ENCODE data around the gene EVX1.

GRCh38 chr7:27201580-27202017, 41.0 kb upstream of the EVX1 start:
- TF ChIP-seq, protein P1, sequence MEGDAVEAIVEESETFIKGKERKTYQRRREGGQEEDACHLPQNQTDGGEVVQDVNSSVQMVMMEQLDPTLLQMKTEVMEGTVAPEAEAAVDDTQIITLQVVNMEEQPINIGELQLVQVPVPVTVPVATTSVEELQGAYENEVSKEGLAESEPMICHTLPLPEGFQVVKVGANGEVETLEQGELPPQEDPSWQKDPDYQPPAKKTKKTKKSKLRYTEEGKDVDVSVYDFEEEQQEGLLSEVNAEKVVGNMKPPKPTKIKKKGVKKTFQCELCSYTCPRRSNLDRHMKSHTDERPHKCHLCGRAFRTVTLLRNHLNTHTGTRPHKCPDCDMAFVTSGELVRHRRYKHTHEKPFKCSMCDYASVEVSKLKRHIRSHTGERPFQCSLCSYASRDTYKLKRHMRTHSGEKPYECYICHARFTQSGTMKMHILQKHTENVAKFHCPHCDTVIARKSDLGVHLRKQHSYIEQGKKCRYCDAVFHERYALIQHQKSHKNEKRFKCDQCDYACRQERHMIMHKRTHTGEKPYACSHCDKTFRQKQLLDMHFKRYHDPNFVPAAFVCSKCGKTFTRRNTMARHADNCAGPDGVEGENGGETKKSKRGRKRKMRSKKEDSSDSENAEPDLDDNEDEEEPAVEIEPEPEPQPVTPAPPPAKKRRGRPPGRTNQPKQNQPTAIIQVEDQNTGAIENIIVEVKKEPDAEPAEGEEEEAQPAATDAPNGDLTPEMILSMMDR (IDR thresholded peaks at IDR 0.05; ENCODE audit: insufficient read depth, low read length, poor library complexity, severe bottlenecking) = no peak
- TF ChIP-seq EZH2phosphoT487 (conservative IDR thresholded peaks at IDR 0.05; ENCODE audit: low read length) = no peak
